Keratinocyte (primary cell): ENCODE results near the gene PRPSAP1. TPM values are rescaled to one million over a fixed set of nuclear protein-coding genes. Genes with fewer than 3 reads are reported as not detected.

ENCODE experiments used
- DNase-seq: peaks from one replicate; pipeline ENCODE4 v3.0.0-alpha.2; 2011; ENCODE audit warnings: low read depth, missing footprints, low spot score
- FAIRE-seq: peaks from 2 replicates; lab custom pipeline; 2011; peaks lifted over from hg19 to GRCh38; lab: Jason Lieb, UNC
- H2AFZ ChIP-seq: 2 replicates; pipeline ENCODE4 v1.6.0; 2012; ENCODE audit warnings: low read length, control low read depth, inconsistent platforms; ENCODE audit not compliant: control insufficient read depth
- H3K27ac ChIP-seq: 2 replicates; pipeline ENCODE4 v1.5.1; 2011; ENCODE audit warnings: low read length; ENCODE audit not compliant: control insufficient read depth, insufficient read depth
- H3K27me3 ChIP-seq: 3 replicates; pipeline ENCODE4 v1.6.0; 2011; ENCODE audit warnings: low read length; ENCODE audit not compliant: control insufficient read depth, insufficient read depth; ENCODE audit errors: extremely low read depth
- H3K36me3 ChIP-seq, 2 experiments: 2 replicates in 1 of 2; 3 replicates in 1 of 2; pipeline ENCODE4 v1.5.1; 2011; ENCODE audit warnings: low read length in 2 of 2, mild to moderate bottlenecking in 1 of 2; ENCODE audit not compliant: control insufficient read depth in 2 of 2, insufficient read depth in 2 of 2; ENCODE audit errors: extremely low read depth in 1 of 2
- H3K4me1 ChIP-seq: 3 replicates; pipeline ENCODE4 v1.5.1; 2011; ENCODE audit warnings: low read length; ENCODE audit not compliant: control insufficient read depth, insufficient read depth; ENCODE audit errors: extremely low read depth
- H3K4me2 ChIP-seq: 3 replicates; pipeline ENCODE4 v1.6.0; 2011; ENCODE audit warnings: low read depth, low read length; ENCODE audit not compliant: control insufficient read depth, insufficient read depth; ENCODE audit errors: extremely low read depth
- H3K4me3 ChIP-seq, 3 experiments: fragments of 200-600 bp in 1 of 3; sonication (generic) in 1 of 3; 2 replicates in 2 of 3; 3 replicates in 1 of 3; pipeline ENCODE4 v1.5.1; 2011 to 2016; ENCODE audit warnings: low read length in 3 of 3, mild to moderate bottlenecking in 3 of 3, control low read depth in 2 of 3, inconsistent platforms in 1 of 3, low read depth in 1 of 3, mixed read lengths in 1 of 3, mixed run types in 1 of 3, moderate library complexity in 1 of 3; ENCODE audit not compliant: control insufficient read depth in 2 of 3, insufficient read depth in 2 of 3; ENCODE audit errors: extremely low read depth in 1 of 3
- H3K79me2 ChIP-seq: 2 replicates; pipeline ENCODE4 v1.6.0; 2012; ENCODE audit warnings: low read length; ENCODE audit not compliant: control insufficient read depth, insufficient read depth
- H3K9ac ChIP-seq: 3 replicates; pipeline ENCODE4 v1.6.0; 2011; ENCODE audit warnings: low read length; ENCODE audit not compliant: control insufficient read depth, insufficient read depth; ENCODE audit errors: extremely low read depth
- H3K9me1 ChIP-seq: 3 replicates; pipeline ENCODE4 v1.6.0; 2011; ENCODE audit warnings: low read length; ENCODE audit not compliant: control insufficient read depth, insufficient read depth; ENCODE audit errors: extremely low read depth
- H3K9me3 ChIP-seq: 2 replicates; pipeline ENCODE4 v1.5.1; 2012; ENCODE audit warnings: low read depth, low read length; ENCODE audit not compliant: control insufficient read depth
- H4K20me1 ChIP-seq: 3 replicates; pipeline ENCODE4 v1.6.0; 2011; ENCODE audit warnings: low read length; ENCODE audit not compliant: control insufficient read depth, insufficient read depth; ENCODE audit errors: extremely low read depth
- CTCF ChIP-seq, 3 experiments: IDR thresholded peaks in 1 of 3; conservative IDR thresholded peaks in 1 of 3; optimal IDR thresholded peaks in 1 of 3; 2 replicates in 2 of 3; 3 replicates in 1 of 3; pipeline versions ENCODE3 to v1.5.1; 2011; ENCODE audit warnings: low read length in 3 of 3, mild to moderate bottlenecking in 3 of 3, moderate library complexity in 2 of 3, control low read depth in 1 of 3, inconsistent platforms in 1 of 3; ENCODE audit not compliant: insufficient read depth in 2 of 3; ENCODE audit errors: extremely low read depth in 1 of 3
- EZH2 ChIP-seq: IDR thresholded peaks from one replicate; pipeline ENCODE4 v1.6.1; 2012; ENCODE audit warnings: inconsistent platforms, mild to moderate bottlenecking, low read length, moderate library complexity
- dilution Hi-C: fragments of 300-500 bp; cut with MboI; formaldehyde crosslinking; loops from one replicate; pipeline ENCODE4 v1.7.0; 2020; ENCODE audit warnings: low sequenced_read_pairs; ENCODE audit not compliant: extremely low pct_ligation_motif_present
- polyA plus RNA-seq, 5 experiments: library from polyadenylated mRNA; depleted of rRNA in 3 of 5; stranded (reverse) in 3 of 5; stranded (forward) in 1 of 5; unstranded in 1 of 5; fragments of >200 nt; gene quantifications; 1 replicate in 1 of 5; 2 replicates in 3 of 5; 3 replicates in 1 of 5; pipeline versions ENCODE4 v1.2.1 to v1.2.3, GENCODE V29; 2011 to 2012; ENCODE audit warnings: missing spikeins in 2 of 5, low read depth in 1 of 5, low replicate concordance in 1 of 5

Gene PRPSAP1
- polyA plus RNA-seq, 1 donor (not counting 4 experiments of a cell fraction or from before 2014, with no cell fraction given) = 51.4 TPM

DNA sequence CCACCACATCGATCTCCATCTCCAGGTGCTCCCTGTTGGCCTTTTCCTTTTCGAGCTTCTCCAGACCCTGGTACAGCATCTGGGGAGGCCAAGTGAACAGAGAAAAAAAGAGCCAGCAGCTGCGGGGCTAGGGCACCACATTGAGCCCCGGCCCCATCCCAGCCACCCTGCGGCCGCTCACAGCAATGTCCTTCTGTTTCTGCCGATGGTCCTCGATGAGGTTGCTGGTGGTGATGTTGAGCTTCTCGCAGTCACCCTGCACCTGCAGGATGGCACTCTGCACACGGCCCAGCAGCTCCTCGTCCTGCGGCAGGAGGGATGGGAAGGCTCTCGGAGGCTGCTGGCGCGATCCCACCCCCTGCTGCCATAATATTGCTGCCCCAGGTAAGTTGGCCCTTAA is 73.1 kb downstream of the PRPSAP1 start:
- H3K9me1 ChIP-seq = no peaks in the 10 kb centered on the region
- H3K4me2 ChIP-seq = no peak overlapping the region
- H3K27ac ChIP-seq = no peak overlapping the region
- H3K9ac ChIP-seq = no peak overlapping the region
- dilution Hi-C loops = no loop called here
- H3K4me1 ChIP-seq = no peaks in the 10 kb centered on the region
- no peaks in the 10 kb centered on the region for H3K36me3 ChIP-seq
- no peaks in the 10 kb centered on the region for H3K27me3 ChIP-seq
- no peaks in the 10 kb centered on the region for H3K9me3 ChIP-seq
- no peaks in the 10 kb centered on the region for H3K79me2 ChIP-seq
- H2AFZ ChIP-seq = no peak overlapping the region
- TF ChIP-seq EZH2 = no peak
- TF ChIP-seq CTCF (optimal IDR thresholded peaks at IDR 0.05 in 1 of 3, IDR thresholded peaks at IDR 0.05 in 1 of 3, conservative IDR thresholded peaks at IDR 0.05 in 1 of 3; ENCODE audit: extremely low read depth in 1 of 3, insufficient read depth in 2 of 3, low read length in 3 of 3) = no peak
- DNase-seq (no peak), FAIRE-seq (no peak)
- no peak overlapping the region for H3K4me3 ChIP-seq
- H4K20me1 ChIP-seq = no peaks in the 10 kb centered on the region

- DNase-seq (no peak), FAIRE-seq (no peak)
- Histone ChIP-seq H3K27ac (no peak overlapping the region), H3K4me2 (no peak overlapping the region), H4K20me1 (no peaks in the 10 kb centered on the region), H3K4me1 (no peaks in the 10 kb centered on the region), H3K4me3 (no peak overlapping the region), H3K9me3 (no peaks in the 10 kb centered on the region), H3K27me3 (no peaks in the 10 kb centered on the region), H3K79me2 (no peaks in the 10 kb centered on the region), H3K36me3 (no peaks in the 10 kb centered on the region), H2AFZ (no peak overlapping the region), H3K9me1 (no peaks in the 10 kb centered on the region), H3K9ac (no peak overlapping the region)
- dilution Hi-C loops = no loop called here
- no peak for TF ChIP-seq EZH2
- peak in 1 of 3 experiments; percentile 2 for TF ChIP-seq CTCF (optimal IDR thresholded peaks at IDR 0.05 in 1 of 3, IDR thresholded peaks at IDR 0.05 in 1 of 3, conservative IDR thresholded peaks at IDR 0.05 in 1 of 3; ENCODE audit: extremely low read depth in 1 of 3, insufficient read depth in 2 of 3, low read length in 3 of 3)
Observed at GRCh38 chr17:76279742-76280287, 73.9 kb downstream of the PRPSAP1 start.
